ENCODE results near the gene BEGAIN.

The BEGAIN gene

DNA sequence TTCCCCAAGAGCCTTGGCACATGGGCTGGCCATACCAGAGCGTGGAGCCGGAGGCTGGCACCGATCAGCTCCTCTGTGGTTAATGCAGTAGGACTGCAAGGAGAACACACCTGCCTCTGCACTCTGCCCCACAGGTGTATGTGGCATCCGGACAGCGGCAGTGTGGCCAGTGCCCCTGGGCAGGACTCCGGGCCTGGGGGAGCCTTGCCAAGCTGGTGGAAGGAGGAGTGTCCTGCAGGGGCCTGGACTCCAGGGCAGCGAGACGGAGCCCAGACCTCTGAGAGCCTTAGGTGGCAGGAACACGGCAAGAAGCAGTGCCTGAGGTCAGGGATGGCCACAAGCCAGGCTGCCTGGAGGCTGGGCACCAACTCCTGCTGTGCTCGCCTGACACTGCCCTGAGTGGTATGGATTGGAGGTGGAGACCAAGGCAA is 5.3 kb upstream of the BEGAIN start:
- Histone ChIP-seq H3K79me2 (ENCODE audit: insufficient read depth, low read length) (no peaks in the 10 kb centered on the region), H3F3A (ENCODE audit: insufficient read depth, low read length) (no peaks in the 10 kb centered on the region), H3K36me3 (ENCODE audit: insufficient read depth, low read length) (no peaks in the 10 kb centered on the region), H3K4me2 (ENCODE audit: low read length) (no peak overlapping the region), H2AFZ (ENCODE audit: low read length) (no peak overlapping the region), H4K20me1 (ENCODE audit: insufficient read depth, low read length) (no peaks in the 10 kb centered on the region), H3K4me1 (ENCODE audit: insufficient read depth, low read length, severe bottlenecking) (no peaks in the 10 kb centered on the region), H3K4me3 (ENCODE audit: low read depth, low read length, poor library complexity, severe bottlenecking) (no peak overlapping the region), H3K9me3 (ENCODE audit: low read length) (no peaks in the 10 kb centered on the region), H3K9me2 (ENCODE audit: low read depth, low read length) (no peaks in the 10 kb centered on the region), H3K27ac (ENCODE audit: low read depth, low read length, poor library complexity, severe bottlenecking) (no peak overlapping the region), H3K9ac (ENCODE audit: low read length) (no peak overlapping the region), H3K27me3 (ENCODE audit: insufficient read depth, low read length) (0 out of 2 replicates have a peak, but pooled peaks cover 10% of the 10 kb centered on the region)
- TF ChIP-seq, protein P1, sequence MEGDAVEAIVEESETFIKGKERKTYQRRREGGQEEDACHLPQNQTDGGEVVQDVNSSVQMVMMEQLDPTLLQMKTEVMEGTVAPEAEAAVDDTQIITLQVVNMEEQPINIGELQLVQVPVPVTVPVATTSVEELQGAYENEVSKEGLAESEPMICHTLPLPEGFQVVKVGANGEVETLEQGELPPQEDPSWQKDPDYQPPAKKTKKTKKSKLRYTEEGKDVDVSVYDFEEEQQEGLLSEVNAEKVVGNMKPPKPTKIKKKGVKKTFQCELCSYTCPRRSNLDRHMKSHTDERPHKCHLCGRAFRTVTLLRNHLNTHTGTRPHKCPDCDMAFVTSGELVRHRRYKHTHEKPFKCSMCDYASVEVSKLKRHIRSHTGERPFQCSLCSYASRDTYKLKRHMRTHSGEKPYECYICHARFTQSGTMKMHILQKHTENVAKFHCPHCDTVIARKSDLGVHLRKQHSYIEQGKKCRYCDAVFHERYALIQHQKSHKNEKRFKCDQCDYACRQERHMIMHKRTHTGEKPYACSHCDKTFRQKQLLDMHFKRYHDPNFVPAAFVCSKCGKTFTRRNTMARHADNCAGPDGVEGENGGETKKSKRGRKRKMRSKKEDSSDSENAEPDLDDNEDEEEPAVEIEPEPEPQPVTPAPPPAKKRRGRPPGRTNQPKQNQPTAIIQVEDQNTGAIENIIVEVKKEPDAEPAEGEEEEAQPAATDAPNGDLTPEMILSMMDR (IDR thresholded peaks at IDR 0.05; ENCODE audit: low read length), result no peak
- no peak for TF ChIP-seq EZH2 (IDR thresholded peaks at IDR 0.05; ENCODE audit: borderline replicate concordance, low read length)

DNA sequence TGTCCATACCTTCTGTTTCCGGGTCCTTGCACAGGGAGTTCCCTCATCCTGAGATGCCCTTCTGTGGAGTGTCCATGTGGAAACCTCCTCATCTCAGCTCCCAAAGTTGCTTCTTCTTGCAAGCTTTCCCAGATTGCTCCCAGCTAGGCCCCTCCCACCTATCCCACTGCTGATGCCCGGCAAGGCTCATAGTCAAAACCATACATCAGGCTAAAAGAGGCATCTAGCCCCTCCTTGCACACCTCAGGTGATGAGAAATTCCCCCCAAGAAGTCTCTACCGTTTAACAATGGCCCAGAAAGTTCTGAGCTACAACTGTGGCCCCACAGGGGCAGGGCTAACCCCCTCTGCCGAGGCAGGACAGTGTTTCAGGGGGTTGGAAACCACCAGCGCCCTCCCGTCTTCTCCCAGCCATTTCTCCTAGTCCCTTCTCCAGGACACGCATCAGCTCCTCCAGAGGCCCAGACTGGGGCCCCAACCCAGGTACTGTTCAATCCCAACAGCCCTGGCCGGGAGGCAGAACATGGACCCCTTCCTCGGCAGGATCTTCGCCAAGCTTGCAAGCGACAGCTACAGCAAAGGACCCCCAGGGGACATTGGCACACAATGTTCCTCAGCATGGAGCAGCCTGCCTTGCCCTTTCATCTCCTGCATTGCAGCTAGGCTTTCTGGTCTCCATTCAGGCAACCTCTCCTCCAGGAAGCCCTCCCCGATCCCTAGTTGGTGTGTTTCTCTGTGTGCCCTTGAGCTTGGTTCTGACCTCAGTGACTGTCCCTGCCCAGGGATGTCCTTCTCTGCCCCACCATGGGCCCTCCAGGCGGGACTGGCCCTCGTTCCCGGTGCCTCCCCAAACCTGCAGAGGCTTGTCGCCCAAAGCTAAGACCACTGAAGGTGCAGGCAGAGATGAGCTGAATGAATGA is 4.5 kb upstream of the BEGAIN start:
- Histone ChIP-seq H4K20me1 (ENCODE audit: insufficient read depth, low read length) (no peaks in the 10 kb centered on the region), H3K4me2 (ENCODE audit: low read length) (no peak overlapping the region), H3K79me2 (ENCODE audit: insufficient read depth, low read length) (no peaks in the 10 kb centered on the region), H3K4me1 (ENCODE audit: insufficient read depth, low read length, severe bottlenecking) (no peaks in the 10 kb centered on the region), H3K27me3 (ENCODE audit: insufficient read depth, low read length) (0 out of 2 replicates have a peak, but pooled peaks cover 10% of the 10 kb centered on the region), H2AFZ (ENCODE audit: low read length) (no peak overlapping the region), H3F3A (ENCODE audit: insufficient read depth, low read length) (no peaks in the 10 kb centered on the region), H3K9me2 (ENCODE audit: low read depth, low read length) (no peaks in the 10 kb centered on the region), H3K27ac (ENCODE audit: low read depth, low read length, poor library complexity, severe bottlenecking) (no peak overlapping the region), H3K4me3 (ENCODE audit: low read depth, low read length, poor library complexity, severe bottlenecking) (no peak overlapping the region), H3K36me3 (ENCODE audit: insufficient read depth, low read length) (no peaks in the 10 kb centered on the region), H3K9ac (ENCODE audit: low read length) (no peak overlapping the region), H3K9me3 (ENCODE audit: low read length) (no peaks in the 10 kb centered on the region)
- TF ChIP-seq, protein P1 (IDR thresholded peaks at IDR 0.05; ENCODE audit: low read length), result no peak
- no peak for TF ChIP-seq EZH2 (IDR thresholded peaks at IDR 0.05; ENCODE audit: borderline replicate concordance, low read length)

DNA sequence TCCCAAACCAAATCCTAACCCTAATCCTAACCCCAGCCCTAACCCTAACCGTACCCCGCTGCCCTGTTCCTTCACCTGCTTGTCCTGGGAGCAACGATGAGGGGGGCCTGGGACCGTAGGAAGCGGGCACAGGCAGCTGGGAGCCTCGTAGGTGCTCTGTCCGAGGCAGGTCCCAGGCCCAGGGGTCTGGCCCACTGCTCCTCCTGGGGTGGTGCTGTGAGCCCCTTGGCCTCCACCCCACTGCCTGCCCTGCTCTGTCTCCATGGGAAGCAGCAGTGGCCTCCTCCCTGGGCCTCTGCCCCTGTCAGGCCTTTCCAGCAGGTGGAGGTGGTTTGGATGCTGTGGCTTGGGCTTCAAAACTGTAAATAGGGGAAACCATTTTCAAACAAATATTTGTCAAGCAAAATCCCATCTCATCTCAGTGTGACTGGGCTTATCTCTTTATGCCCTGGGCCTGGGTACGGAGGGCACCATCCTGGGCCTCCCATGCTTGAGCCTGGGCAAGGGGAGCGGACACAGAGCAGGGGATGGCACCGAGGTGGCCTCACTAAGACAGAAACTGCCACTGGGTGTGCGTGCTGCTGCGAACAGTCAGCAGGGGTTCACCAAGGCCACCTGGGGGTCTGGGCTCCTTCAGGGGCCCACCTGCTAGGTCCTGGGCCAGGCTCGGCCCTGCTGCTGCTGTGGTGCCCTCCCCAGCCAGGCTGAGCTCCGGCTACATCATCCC is 3.7 kb upstream of the BEGAIN start:
- H3K27me3 ChIP-seq (ENCODE audit: insufficient read depth, low read length), result 0 out of 2 replicates have a peak, but pooled peaks cover 10% of the 10 kb centered on the region
- no peak overlapping the region for H2AFZ ChIP-seq (ENCODE audit: low read length)
- TF ChIP-seq, protein P1 (IDR thresholded peaks at IDR 0.05; ENCODE audit: low read length), result no peak
- no peak for TF ChIP-seq EZH2 (IDR thresholded peaks at IDR 0.05; ENCODE audit: borderline replicate concordance, low read length)

More for the DNA sequence above, 3.7 kb upstream of the BEGAIN start:
- H3K9ac ChIP-seq (ENCODE audit: low read length), result no peak overlapping the region
- no peaks in the 10 kb centered on the region for H3K9me3 ChIP-seq (ENCODE audit: low read length)
- H3K36me3 ChIP-seq (ENCODE audit: insufficient read depth, low read length), result no peaks in the 10 kb centered on the region
- H4K20me1 ChIP-seq (ENCODE audit: insufficient read depth, low read length), result no peaks in the 10 kb centered on the region
- H3K4me3 ChIP-seq (ENCODE audit: low read depth, low read length, poor library complexity, severe bottlenecking), result no peak overlapping the region
- no peaks in the 10 kb centered on the region for H3F3A ChIP-seq (ENCODE audit: insufficient read depth, low read length)
- H3K27ac ChIP-seq (ENCODE audit: low read depth, low read length, poor library complexity, severe bottlenecking), result no peak overlapping the region
- no peaks in the 10 kb centered on the region for H3K4me1 ChIP-seq (ENCODE audit: insufficient read depth, low read length, severe bottlenecking)
- H3K4me2 ChIP-seq (ENCODE audit: low read length), result no peak overlapping the region
- no peaks in the 10 kb centered on the region for H3K79me2 ChIP-seq (ENCODE audit: insufficient read depth, low read length)
- no peaks in the 10 kb centered on the region for H3K9me2 ChIP-seq (ENCODE audit: low read depth, low read length)

Data from OCI-LY1 (cell line).